Body of pancreas (tissue), 4 donors: ENCODE results near the gene NAGLU. TPM values are rescaled to one million over a fixed set of nuclear protein-coding genes. Genes with fewer than 3 reads are reported as not detected.
"Not testable (repeated sequence)": the region's sequence is repeated elsewhere in the genome, so short reads cannot be mapped to it uniquely, and the experiment has no call there.

ENCODE experiments used
- ATAC-seq: fragments of 150-250 bp; one replicate; pipeline ENCODE4 v1.9.1; 2016
- DNase-seq, 4 donors: peaks; one replicate each; pipeline ENCODE4 v3.0.0-alpha.2; 2019
- H3K27ac ChIP-seq, 4 donors: fragments of 200-600 bp; sonication (generic); 1 replicate in 3 of 4; 2 replicates in 1 of 4; pipeline versions ENCODE4 v1.5.1 to v1.6.1; 2016 to 2019; ENCODE audit warnings: mild to moderate bottlenecking in 1 of 4, mixed read lengths in 1 of 4, moderate library complexity in 1 of 4
- H3K27me3 ChIP-seq, 2 donors: fragments of 200-600 bp; sonication (generic); one replicate each; pipeline ENCODE4 v1.6.0; 2016; ENCODE audit warnings: mild to moderate bottlenecking in 1 of 2
- H3K36me3 ChIP-seq, 2 donors: fragments of 200-600 bp; sonication (generic); replicated peaks in 1 of 2; 2 replicates each; pipeline ENCODE4 v1.5.1; 2016; ENCODE audit warnings: low read depth in 2 of 2; ENCODE audit not compliant: insufficient read depth in 1 of 2
- H3K4me1 ChIP-seq: fragments of 200-600 bp; sonication (generic); one replicate; pipeline ENCODE4 v1.6.0; 2016
- H3K4me3 ChIP-seq, 2 donors: fragments of 200-600 bp; sonication (generic); 1 replicate in 1 of 2; 2 replicates in 1 of 2; pipeline ENCODE4 v1.5.1; 2016 to 2019
- H3K9me3 ChIP-seq, 3 donors: fragments of 200-600 bp; sonication (generic); 1 replicate in 2 of 3; 2 replicates in 1 of 3; pipeline ENCODE4 v1.5.1; 2016
- POLR2A ChIP-seq, 3 donors: fragments of 450-650 bp; IDR thresholded peaks; one replicate each; pipeline ENCODE4 v1.6.1; 2016; ENCODE audit warnings: antibody characterized with exemption in 3 of 3, mild to moderate bottlenecking in 2 of 3
- WGBS, 2 donors: methylation state at CpG; one replicate each; pipeline ENCODE4 v1.1.5; 2017; 5-methylcytosine and 5-hydroxymethylcytosine counted together
- intact Hi-C: fragments of 100-400 bp; cut with DNase I; formaldehyde crosslinking; loops from one replicate; pipeline ENCODE4 v1.15.1; 2023
- total RNA-seq, 2 donors: library from RNA; depleted of rRNA; stranded (reverse); fragments of >200 nt; gene quantifications; one replicate each; pipeline ENCODE4 v1.1.0, GENCODE V29; 2016
- TF ChIP-seq, protein P1 (sequence below), 7 experiments: fragments of 450-650 bp in 4 of 7; fragments of 200-600 bp in 3 of 7; sonication (generic) in 3 of 7; IDR thresholded peaks; one replicate each; pipeline ENCODE4 v1.5.1; 2016 to 2019; ENCODE audit warnings: antibody characterized with exemption in 7 of 7

Gene NAGLU
- total RNA-seq, 2 donors from 2014 or later: 46.4 to 110 TPM

- Histone ChIP-seq H3K27me3 (no peaks in the 10 kb centered on the region), H3K4me3 (peak overlapping the region; percentile 27 to 47), H3K9me3 (no peaks in the 10 kb centered on the region), H3K27ac (peak overlapping the region; percentile 90 to 94 (median 92)), H3K36me3 (peaks cover 0 to 6% of the 10 kb centered on the region in 2 donors), H3K4me1 (peaks cover 33% of the 10 kb centered on the region)
- WGBS, 2 donors: 0 to 1% methylated on average over 14 to 45 of the region's 65 CpGs
- peak; percentile 83 for ATAC-seq
- DNase-seq: peak; percentile 87 to 94 (median 92)
- intact Hi-C loops: no loop called here
- TF ChIP-seq, protein P1, sequence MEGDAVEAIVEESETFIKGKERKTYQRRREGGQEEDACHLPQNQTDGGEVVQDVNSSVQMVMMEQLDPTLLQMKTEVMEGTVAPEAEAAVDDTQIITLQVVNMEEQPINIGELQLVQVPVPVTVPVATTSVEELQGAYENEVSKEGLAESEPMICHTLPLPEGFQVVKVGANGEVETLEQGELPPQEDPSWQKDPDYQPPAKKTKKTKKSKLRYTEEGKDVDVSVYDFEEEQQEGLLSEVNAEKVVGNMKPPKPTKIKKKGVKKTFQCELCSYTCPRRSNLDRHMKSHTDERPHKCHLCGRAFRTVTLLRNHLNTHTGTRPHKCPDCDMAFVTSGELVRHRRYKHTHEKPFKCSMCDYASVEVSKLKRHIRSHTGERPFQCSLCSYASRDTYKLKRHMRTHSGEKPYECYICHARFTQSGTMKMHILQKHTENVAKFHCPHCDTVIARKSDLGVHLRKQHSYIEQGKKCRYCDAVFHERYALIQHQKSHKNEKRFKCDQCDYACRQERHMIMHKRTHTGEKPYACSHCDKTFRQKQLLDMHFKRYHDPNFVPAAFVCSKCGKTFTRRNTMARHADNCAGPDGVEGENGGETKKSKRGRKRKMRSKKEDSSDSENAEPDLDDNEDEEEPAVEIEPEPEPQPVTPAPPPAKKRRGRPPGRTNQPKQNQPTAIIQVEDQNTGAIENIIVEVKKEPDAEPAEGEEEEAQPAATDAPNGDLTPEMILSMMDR (IDR thresholded peaks at IDR 0.05): peak in 2 of 7 experiments; percentile 11 to 16
- TF ChIP-seq POLR2A (IDR thresholded peaks at IDR 0.05): peak in 2 of 3 donors; percentile 28 to 53
These were observed 523 bp downstream of the NAGLU start for GRCh38 chr17:42536372-42537155.

DNA sequence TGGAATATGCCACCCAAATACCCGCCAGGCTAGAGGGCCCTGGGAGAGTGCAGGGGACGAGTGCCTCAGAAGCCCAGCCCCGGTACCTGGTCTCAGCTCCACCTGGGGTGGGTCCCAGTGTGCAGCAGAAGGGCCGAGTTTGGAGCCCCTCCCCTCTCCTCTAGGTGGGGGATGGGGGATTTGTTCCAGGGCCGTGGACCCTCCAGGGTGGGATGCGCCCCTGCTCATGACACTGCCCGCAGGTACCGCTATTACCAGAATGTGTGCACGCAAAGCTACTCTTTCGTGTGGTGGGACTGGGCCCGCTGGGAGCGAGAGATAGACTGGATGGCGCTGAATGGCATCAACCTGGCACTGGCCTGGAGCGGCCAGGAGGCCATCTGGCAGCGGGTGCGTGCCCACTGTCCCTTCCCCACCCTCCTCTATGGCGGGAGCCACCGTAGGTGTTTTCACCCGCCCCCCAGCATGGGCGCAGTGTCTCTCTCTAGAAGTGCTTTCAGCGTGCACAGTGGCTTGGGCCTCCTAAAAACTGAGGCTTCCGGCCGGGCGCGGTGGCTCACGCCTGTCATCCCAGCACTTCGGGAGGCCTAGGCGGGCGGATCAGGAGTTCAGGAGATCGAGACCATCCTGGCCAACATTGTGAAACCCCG is 1.2 kb downstream of the NAGLU start:
- peaks cover 0 to 8% of the 10 kb centered on the region in 2 donors for H3K36me3 ChIP-seq
- no peaks in the 10 kb centered on the region for H3K9me3 ChIP-seq
- H3K4me3 ChIP-seq: peak overlapping the region; percentile 27 to 47
- DNase-seq (no peak), ATAC-seq (no peak)
- peaks cover 30% of the 10 kb centered on the region for H3K4me1 ChIP-seq
- WGBS, 2 donors: 78 to 95% methylated on average over 12 to 31 of the region's 31 CpGs
- intact Hi-C loops: no loop called here
- TF ChIP-seq, protein P1 (IDR thresholded peaks at IDR 0.05): no peak
- no peak for TF ChIP-seq POLR2A (IDR thresholded peaks at IDR 0.05)
- H3K27me3 ChIP-seq: no peaks in the 10 kb centered on the region
- peak overlapping the region; percentile 90 to 94 (median 92) for H3K27ac ChIP-seq

GRCh38 chr17:42537826-42538451 is 1.9 kb downstream of the NAGLU start:
- Histone ChIP-seq H3K27ac (no peak overlapping the region), H3K4me1 (peaks cover 30% of the 10 kb centered on the region), H3K27me3 (no peaks in the 10 kb centered on the region), H3K4me3 (no peak overlapping the region), H3K36me3 (peaks cover 0 to 9% of the 10 kb centered on the region in 2 donors), H3K9me3 (no peaks in the 10 kb centered on the region)
- ATAC-seq: no peak
- 93 to 97% methylated on average over 5 of the region's 5 CpGs for WGBS, 2 donors
- intact Hi-C loops: no loop called here
- no peak for TF ChIP-seq POLR2A (IDR thresholded peaks at IDR 0.05)
- TF ChIP-seq, protein P1 (IDR thresholded peaks at IDR 0.05): no peak
- DNase-seq: no peak

DNA sequence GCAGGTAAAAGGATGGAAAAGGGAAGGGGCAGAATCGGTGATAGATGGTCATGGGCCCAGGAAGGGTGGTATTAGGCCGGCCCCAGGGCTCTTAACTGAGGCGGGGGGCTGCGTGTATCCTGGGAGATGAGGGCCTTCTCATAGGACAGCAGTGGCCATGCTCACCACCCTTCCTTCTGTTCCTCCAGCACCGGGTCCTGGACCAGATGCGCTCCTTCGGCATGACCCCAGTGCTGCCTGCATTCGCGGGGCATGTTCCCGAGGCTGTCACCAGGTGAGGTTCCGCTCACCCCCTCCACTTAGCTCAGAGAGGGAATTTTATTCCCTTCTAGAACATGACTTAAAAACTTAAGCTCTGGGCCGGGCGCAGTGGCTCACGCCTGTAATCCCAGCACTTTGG is 2.4 kb downstream of the NAGLU start:
- intact Hi-C loops: no loop called here
- Histone ChIP-seq H3K4me1 (peaks cover 30% of the 10 kb centered on the region), H3K9me3 (no peaks in the 10 kb centered on the region), H3K36me3 (peaks cover 0 to 9% of the 10 kb centered on the region in 2 donors), H3K27me3 (no peaks in the 10 kb centered on the region), H3K4me3 (no peak overlapping the region), H3K27ac (no peak overlapping the region)
- no peak for DNase-seq
- WGBS, 2 donors: 89 to 95% methylated on average over 14 of the region's 14 CpGs
- no peak for ATAC-seq
- TF ChIP-seq, protein P1 (IDR thresholded peaks at IDR 0.05): no peak
- no peak for TF ChIP-seq POLR2A (IDR thresholded peaks at IDR 0.05)

DNA sequence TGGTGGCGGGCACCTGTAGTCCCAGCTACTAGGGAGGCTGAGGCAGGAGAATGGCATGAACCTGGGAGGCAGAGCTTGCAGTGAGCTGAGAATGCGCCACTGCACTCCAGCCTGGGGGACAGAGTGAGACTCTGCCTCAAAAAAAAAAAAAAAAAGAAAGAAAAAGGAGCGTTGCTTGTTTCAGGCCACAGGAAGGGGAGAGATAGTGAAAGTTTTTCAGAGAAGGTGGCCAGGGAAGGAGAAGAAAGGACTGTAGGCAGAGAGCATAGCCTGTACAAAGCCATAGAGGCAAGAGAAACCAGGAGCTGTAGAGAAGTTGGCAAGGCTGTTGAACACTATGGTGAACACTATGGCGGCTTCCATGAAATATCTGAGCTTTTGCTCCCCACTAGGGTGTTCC is 4.5 kb downstream of the NAGLU start:
- H3K4me3 ChIP-seq, H3K27ac ChIP-seq, intact Hi-C loops, H3K36me3 ChIP-seq, H3K9me3 ChIP-seq, ATAC-seq, DNase-seq, H3K27me3 ChIP-seq: not testable (repeated sequence)
- peaks cover 20% of the 10 kb centered on the region for H3K4me1 ChIP-seq
- WGBS, 2 donors: 93 to 95% methylated on average over 4 of the region's 4 CpGs
